IPS-15b (cell line): ENCODE data around the gene NACA2.
"Not testable (repeated sequence)": the region's sequence is repeated elsewhere in the genome, so short reads cannot be mapped to it uniquely, and the experiment has no call there.

ENCODE experiments used
- H3K27me3 ChIP-seq: one replicate; pipeline ENCODE4 v1.6.1; 2013; ENCODE audit warnings: low read length; ENCODE audit not compliant: control insufficient read depth, insufficient read depth
- H3K36me3 ChIP-seq: one replicate; pipeline ENCODE4 v1.6.1; 2013; ENCODE audit warnings: low read length; ENCODE audit not compliant: control insufficient read depth, insufficient read depth
- H3K4me1 ChIP-seq: one replicate; pipeline ENCODE4 v1.6.1; 2013; ENCODE audit warnings: mild to moderate bottlenecking, low read length; ENCODE audit not compliant: control insufficient read depth, insufficient read depth
- H3K4me3 ChIP-seq: one replicate; pipeline ENCODE4 v1.5.1; 2013; ENCODE audit warnings: low read depth, low read length
- H3K9ac ChIP-seq: one replicate; pipeline ENCODE4 v1.6.1; 2013; ENCODE audit warnings: low read depth, mild to moderate bottlenecking, low read length
- H3K9me3 ChIP-seq: one replicate; pipeline ENCODE4 v1.6.1; 2013; ENCODE audit warnings: mild to moderate bottlenecking, low read length; ENCODE audit not compliant: control insufficient read depth, insufficient read depth

Gene NACA2

DNA sequence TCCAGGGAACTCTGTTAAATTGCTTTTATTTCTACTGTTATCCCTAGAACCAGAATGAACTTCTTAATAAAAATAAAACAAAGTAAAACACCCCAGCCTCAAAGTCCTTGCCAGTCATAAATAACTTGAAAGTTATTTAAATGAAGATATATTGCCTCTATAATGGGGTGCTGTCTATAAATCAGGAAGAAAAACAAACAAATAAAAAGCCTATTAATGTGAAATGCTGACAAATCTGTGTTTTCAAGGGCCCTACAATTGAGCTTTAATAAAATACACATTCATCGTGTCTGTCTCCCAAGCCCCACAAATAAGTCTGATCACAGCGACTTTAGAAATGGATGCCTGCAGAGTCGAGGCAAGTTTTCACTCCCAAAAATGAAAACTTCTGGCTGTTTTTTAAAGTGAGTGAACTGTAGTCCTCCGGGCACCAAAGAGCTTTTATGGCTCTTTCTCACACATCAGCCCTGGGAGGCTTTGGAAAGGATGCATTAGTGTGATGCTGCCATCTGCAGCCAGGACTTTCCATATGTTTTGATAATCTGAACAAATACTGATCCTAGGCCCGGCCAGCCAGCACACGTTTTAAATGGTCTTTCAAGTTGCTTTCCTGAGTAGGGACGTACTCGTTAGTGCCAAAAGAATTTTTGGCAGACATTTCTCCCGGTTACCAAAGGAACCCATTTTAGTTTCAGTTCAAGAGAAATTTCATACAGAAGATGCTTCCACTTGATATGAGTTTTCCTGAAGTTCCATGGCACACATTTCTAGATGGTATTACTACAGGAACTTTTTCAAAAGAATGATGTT is 16.3 kb downstream of the NACA2 start:
- H3K4me1 ChIP-seq: no peaks in the 10 kb centered on the region

DNA sequence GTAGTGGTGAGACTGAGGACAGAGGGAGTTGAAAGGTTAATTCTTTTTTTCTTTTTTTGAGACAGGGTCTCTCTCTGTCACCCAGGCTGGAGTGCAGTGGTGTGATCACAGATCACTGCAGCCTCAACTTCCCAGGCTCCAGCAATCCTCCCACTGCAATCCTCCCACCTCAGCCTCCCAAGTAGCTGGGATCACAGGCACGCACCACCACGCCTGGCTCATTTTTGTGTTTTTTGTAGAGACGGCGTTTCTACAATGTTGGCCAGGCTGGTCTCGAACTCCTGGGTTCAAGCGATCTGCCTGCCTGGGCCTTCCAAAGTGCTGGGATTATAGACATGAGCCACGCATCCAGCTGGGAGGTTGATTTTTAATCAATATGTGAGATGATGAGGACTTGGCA is 18.5 kb downstream of the NACA2 start:
- not testable (repeated sequence) for H3K27me3 ChIP-seq, H3K9me3 ChIP-seq, H3K36me3 ChIP-seq, H3K4me1 ChIP-seq, H3K4me3 ChIP-seq, H3K9ac ChIP-seq

More for the DNA sequence above, 16.3 kb downstream of the NACA2 start:
- Histone ChIP-seq H3K9me3 (peaks cover 3% of the 10 kb centered on the region), H3K4me3 (no peak overlapping the region), H3K36me3 (no peaks in the 10 kb centered on the region), H3K9ac (no peak overlapping the region), H3K27me3 (no peaks in the 10 kb centered on the region)

DNA sequence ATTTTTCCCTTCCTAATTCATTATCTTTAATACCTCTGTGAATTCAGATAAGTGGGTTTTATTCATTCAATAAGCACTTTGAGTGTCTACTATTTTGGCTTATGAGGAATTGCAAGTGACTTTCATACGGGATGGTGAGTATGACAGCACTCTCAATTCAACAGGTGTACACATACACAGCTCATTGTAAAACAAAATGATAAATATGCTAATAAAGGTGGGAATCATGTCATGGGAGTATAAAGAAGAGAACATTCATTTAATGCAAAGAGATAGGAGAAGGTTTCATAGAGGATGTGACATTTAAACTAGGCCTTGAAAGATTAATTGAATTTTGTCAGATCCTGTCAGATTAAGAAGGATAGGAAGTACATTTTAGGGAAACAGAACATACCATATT is 19.4 kb downstream of the NACA2 start:
- peaks cover 3% of the 10 kb centered on the region for H3K9me3 ChIP-seq
- no peak overlapping the region for H3K4me3 ChIP-seq
- no peaks in the 10 kb centered on the region for H3K4me1 ChIP-seq
- H3K36me3 ChIP-seq: no peaks in the 10 kb centered on the region
- no peak overlapping the region for H3K9ac ChIP-seq
- H3K27me3 ChIP-seq: no peaks in the 10 kb centered on the region

DNA sequence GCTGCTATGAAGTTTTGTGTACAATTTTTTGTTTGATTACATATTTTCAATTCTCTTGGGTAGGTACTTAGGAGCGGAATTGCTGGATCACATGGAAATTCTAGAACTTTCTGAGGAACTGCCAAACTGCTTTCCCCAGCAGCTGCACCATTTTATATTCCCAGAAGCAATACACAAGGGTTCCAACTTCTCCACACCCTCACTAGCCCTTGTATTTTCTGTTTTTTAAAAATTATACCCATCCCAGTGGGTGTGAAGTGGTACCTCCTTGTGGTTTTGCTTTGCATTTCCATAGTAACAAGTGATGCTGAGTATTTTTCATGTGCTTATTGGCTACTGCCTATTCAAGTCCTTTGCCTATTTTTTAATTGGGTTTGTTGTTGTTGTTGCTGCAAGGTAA is 20.9 kb downstream of the NACA2 start:
- Histone ChIP-seq H3K9me3 (peaks cover 3% of the 10 kb centered on the region), H3K27me3 (no peaks in the 10 kb centered on the region), H3K4me1 (no peaks in the 10 kb centered on the region), H3K36me3 (no peaks in the 10 kb centered on the region), H3K4me3 (no peak overlapping the region), H3K9ac (no peak overlapping the region)

DNA sequence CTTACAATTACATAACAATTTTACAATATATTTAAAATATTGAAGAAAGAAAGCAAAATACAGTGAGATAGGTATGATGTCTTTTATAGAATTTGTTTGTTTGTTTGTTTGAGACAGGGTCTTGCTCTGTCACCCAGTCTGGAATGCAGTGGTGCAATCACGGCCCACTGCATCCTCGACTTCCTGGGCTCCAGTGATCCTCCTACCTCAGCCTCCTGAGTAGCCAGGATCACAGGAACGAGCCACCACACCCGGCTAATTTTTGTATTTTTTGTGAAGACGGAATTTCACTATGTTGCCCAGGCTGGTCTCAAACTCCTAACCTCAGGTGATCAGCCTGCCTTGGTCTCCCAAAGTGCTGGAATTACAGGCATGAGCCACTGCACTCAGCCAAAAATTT is 21.5 kb downstream of the NACA2 start:
- not testable (repeated sequence) for H3K4me1 ChIP-seq, H3K36me3 ChIP-seq, H3K27me3 ChIP-seq, H3K4me3 ChIP-seq, H3K9ac ChIP-seq, H3K9me3 ChIP-seq

DNA sequence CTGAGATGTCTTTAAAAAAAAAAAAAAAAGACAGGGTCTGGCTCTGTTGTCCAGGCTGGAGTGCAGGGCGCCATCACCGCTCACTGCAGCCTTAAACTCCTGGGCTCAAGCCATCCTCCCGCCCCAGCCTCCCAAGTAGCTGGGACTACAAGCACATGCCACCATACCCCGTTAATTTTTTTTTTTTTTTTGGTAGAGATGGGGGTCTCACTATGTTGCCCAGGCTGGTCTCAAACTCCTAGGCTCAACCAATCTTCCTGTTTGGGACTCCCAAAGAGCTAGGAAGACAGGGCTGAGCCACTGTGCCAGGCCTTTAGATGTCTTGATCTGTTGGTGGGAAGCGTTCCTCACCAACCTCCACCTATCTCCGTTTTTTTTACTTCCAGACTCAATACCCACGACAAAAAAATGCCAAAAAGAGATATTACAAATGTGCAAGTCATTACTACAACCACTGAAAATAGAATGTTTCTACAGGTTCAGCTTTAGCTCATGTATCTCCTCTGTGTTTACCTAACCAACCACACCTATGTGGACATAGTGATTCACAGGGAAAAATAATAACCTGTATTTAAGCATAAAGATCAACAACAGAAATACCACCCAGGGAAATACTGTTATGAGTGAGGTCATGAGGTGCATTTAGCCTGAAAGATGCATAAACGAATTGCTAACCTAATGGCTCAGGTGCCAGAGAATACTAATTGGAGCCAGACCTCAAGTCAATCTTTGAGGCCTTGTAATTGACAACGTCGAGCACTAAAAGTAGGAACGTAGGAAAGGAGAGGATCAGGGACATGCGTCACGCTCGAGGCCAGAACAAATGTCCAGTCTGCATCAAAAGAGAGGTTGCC is 22.6 kb downstream of the NACA2 start:
- Histone ChIP-seq H3K36me3 (no peaks in the 10 kb centered on the region), H3K4me3 (no peak overlapping the region), H3K4me1 (no peaks in the 10 kb centered on the region), H3K9me3 (peaks cover 3% of the 10 kb centered on the region), H3K9ac (no peak overlapping the region), H3K27me3 (no peaks in the 10 kb centered on the region)

DNA sequence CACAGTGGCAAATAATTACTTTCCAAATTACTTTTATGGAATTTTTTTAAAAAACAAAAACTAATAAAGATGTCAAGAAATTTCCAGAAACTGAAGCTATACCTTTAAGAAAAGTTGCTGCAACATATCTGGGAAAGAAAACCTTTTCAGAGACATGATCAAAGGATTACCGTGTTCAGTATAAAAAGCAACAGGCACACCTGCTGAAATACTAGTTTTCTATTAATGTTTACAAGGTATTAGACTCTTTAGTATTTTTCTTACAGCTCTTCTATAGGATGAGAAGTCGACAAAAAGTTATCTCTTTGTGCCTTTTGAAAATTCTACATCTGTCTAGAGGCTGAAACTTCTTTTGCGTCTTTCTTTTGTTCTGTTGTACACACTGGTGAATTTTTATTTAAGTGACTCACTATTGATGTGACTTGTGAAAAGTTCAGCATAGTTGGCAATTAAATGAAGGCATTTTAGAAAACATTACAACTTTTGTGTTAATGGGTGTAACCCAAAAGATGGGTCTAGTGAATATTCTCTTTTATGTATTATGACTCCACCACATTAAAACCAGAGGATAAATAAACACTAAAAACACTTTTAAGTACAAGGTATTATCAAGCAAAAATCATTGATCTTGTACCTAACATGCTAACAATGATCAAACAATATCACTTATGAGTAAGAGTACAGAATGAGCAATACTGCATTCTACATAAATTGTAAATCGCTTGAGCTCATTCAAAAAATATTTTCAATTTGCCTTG is 23.8 kb downstream of the NACA2 start:
- Histone ChIP-seq H3K27me3 (no peaks in the 10 kb centered on the region), H3K36me3 (no peaks in the 10 kb centered on the region), H3K9me3 (peaks cover 3% of the 10 kb centered on the region), H3K9ac (no peak overlapping the region), H3K4me1 (no peaks in the 10 kb centered on the region), H3K4me3 (no peak overlapping the region)

DNA sequence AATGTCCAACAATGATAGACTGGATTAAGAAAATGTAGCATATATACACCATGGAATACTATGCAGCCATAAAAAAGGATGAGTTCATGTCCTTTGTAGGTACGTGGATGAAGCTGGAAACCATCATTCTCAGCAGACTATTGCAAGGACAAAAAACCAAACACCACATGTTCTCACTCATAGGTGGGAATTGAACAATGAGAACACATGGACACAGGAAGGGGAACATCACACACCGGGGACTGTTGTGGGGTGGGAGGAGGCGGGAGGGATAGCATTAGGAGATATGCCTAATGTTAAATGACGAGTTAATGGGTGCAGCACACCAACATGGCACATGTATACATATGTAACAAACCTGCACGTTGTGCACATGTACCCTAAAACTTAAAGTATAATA is 24.6 kb downstream of the NACA2 start:
- H3K4me1 ChIP-seq, H3K4me3 ChIP-seq, H3K9ac ChIP-seq, H3K27me3 ChIP-seq, H3K36me3 ChIP-seq, H3K9me3 ChIP-seq: not testable (repeated sequence)

DNA sequence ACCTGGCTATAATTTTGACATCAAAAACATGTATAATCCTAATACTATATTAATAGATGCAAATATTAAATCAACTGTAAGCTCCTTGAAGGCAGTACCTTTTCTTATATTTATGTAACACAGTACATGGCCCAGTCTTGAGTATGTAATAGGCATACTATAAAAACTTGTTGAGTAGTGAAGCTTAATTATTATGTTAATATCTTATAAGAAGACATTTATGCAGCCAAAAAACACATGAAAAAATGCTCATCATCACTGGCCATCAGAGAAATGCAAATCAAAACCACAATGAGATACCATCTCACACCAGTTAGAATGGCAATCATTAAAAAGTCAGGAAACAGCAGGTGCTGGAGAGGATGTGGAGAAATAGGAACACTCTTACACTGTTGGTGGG is 25.2 kb downstream of the NACA2 start:
- H3K27me3 ChIP-seq, H3K9me3 ChIP-seq, H3K4me1 ChIP-seq, H3K4me3 ChIP-seq, H3K36me3 ChIP-seq, H3K9ac ChIP-seq: not testable (repeated sequence)

DNA sequence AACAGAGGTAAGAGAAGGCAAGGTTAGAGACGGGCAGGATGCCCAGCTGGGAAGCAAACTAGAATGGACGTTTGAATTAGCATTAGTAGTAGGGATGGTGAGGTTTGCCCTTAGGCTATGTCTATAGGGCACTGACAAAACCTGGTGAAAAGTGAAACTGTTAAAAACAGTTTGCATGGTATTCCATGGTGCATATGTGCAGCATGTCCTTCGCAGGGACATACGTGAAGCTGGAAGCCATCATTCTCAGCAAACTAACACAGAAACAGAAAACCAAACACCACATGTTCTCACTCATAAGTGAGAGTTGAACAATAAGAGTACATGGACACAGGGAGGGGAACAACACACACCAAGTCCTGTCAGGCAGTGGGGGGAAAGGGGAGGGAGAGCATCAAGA is 25.8 kb downstream of the NACA2 start:
- no peaks in the 10 kb centered on the region for H3K4me1 ChIP-seq
- no peaks in the 10 kb centered on the region for H3K36me3 ChIP-seq
- no peaks in the 10 kb centered on the region for H3K27me3 ChIP-seq

DNA sequence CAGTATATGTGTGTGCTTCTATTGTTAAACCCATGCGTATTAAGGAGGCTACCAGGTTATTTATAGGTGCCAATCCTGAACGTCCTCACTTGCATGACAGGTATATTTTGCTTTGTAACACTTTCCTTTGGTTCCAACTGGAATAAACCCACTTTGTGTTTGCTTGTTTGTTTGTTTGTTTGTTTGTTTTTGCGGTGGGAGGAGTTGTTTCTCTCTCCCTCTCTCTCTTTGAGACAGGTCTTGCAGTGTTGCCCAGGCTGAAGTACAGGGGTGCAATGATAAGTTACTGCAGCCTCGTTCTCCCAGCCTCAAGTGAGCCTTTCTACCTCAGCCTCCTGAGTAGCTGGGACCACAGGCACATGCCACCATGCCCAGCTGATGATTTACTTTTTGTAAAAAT is 28.7 kb downstream of the NACA2 start:
- H3K4me1 ChIP-seq: no peaks in the 10 kb centered on the region
- H3K9me3 ChIP-seq: no peaks in the 10 kb centered on the region
- no peaks in the 10 kb centered on the region for H3K27me3 ChIP-seq
- H3K9ac ChIP-seq: no peak overlapping the region
- no peaks in the 10 kb centered on the region for H3K36me3 ChIP-seq
- H3K4me3 ChIP-seq: no peak overlapping the region

More for the DNA sequence above, 25.8 kb downstream of the NACA2 start:
- Histone ChIP-seq H3K9me3 (no peaks in the 10 kb centered on the region), H3K4me3 (no peak overlapping the region), H3K9ac (no peak overlapping the region)
